H1 (cell line): ENCODE measurements around the gene BBS1.

ENCODE experiments used
- CEBPB ChIP-seq: IDR thresholded peaks from 2 replicates; pipeline ENCODE4 v1.6.1; 2012; ENCODE audit warnings: low read depth, low read length
- EP300 ChIP-seq, 2 experiments: IDR thresholded peaks; 1 replicate in 1 of 2; 2 replicates in 1 of 2; pipeline ENCODE4 v1.6.1; 2011 to 2012; ENCODE audit warnings: low read depth in 2 of 2, low read length in 2 of 2, mild to moderate bottlenecking in 2 of 2, borderline replicate concordance in 1 of 2, inconsistent platforms in 1 of 2, moderate library complexity in 1 of 2
- POLR2A ChIP-seq, 2 experiments: IDR thresholded peaks; 1 replicate in 1 of 2; 2 replicates in 1 of 2; pipeline ENCODE4 v1.6.1; 2011; ENCODE audit warnings: low read depth in 2 of 2, low read length in 2 of 2, mild to moderate bottlenecking in 2 of 2; ENCODE audit errors: control extremely low read depth in 1 of 2
- RXRA ChIP-seq: IDR thresholded peaks from 2 replicates; pipeline ENCODE4 v1.6.1; 2011; ENCODE audit warnings: low read depth, mild to moderate bottlenecking, low read length, moderate library complexity; ENCODE audit not compliant: insufficient read depth
- SIN3A ChIP-seq, 2 experiments: IDR thresholded peaks in 1 of 2; conservative IDR thresholded peaks in 1 of 2; 2 replicates each; pipeline ENCODE4 v1.6.1; 2011 to 2012; ENCODE audit warnings: low read length in 2 of 2, improper control_type of control experiment in 1 of 2, low read depth in 1 of 2, mild to moderate bottlenecking in 1 of 2
- TAF1 ChIP-seq: IDR thresholded peaks from 2 replicates; pipeline ENCODE4 v1.6.1; 2011; ENCODE audit warnings: mild to moderate bottlenecking, low read depth, low read length
- TF ChIP-seq, protein P1 (sequence below), 3 experiments: IDR thresholded peaks; 1 replicate in 2 of 3; 2 replicates in 1 of 3; pipeline versions ENCODE4 v1.5.1 to v1.6.1; 2011; ENCODE audit warnings: low read length in 3 of 3, mild to moderate bottlenecking in 3 of 3, inconsistent platforms in 2 of 3, low read depth in 1 of 3, moderate library complexity in 1 of 3; ENCODE audit not compliant: insufficient read depth in 1 of 3; ENCODE audit errors: control extremely low read depth in 1 of 3
- TF ChIP-seq, protein P2 (sequence below): IDR thresholded peaks from 2 replicates; pipeline ENCODE4 v1.6.1; 2012; ENCODE audit warnings: inconsistent platforms

DNA sequence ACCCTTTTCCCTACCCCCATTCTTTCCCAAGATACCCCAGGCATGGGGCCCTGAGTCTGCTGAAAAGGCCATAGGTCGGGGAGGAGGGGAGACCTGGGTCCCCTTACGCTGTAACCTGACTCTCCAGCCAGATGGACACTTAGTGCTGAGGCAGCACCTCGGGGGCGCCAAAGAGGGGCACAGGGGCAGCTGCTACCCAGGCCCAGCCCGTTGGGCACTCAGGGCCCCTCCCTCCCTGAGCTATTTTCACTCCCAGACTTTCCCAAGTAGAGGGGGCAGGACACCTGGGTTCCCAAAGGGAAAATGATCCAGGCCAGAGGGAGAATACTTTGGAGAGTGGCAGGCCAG lies 37.2 kb downstream of the BBS1 start:
- TF ChIP-seq, protein P1, sequence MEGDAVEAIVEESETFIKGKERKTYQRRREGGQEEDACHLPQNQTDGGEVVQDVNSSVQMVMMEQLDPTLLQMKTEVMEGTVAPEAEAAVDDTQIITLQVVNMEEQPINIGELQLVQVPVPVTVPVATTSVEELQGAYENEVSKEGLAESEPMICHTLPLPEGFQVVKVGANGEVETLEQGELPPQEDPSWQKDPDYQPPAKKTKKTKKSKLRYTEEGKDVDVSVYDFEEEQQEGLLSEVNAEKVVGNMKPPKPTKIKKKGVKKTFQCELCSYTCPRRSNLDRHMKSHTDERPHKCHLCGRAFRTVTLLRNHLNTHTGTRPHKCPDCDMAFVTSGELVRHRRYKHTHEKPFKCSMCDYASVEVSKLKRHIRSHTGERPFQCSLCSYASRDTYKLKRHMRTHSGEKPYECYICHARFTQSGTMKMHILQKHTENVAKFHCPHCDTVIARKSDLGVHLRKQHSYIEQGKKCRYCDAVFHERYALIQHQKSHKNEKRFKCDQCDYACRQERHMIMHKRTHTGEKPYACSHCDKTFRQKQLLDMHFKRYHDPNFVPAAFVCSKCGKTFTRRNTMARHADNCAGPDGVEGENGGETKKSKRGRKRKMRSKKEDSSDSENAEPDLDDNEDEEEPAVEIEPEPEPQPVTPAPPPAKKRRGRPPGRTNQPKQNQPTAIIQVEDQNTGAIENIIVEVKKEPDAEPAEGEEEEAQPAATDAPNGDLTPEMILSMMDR (IDR thresholded peaks at IDR 0.05; ENCODE audit: control extremely low read depth in 1 of 3, insufficient read depth in 1 of 3, low read depth in 1 of 3, low read length in 3 of 3) = no peak
- TF ChIP-seq, protein P2, sequence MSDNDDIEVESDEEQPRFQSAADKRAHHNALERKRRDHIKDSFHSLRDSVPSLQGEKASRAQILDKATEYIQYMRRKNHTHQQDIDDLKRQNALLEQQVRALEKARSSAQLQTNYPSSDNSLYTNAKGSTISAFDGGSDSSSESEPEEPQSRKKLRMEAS = no peak
- no peak for TF ChIP-seq POLR2A (IDR thresholded peaks at IDR 0.05; ENCODE audit: control extremely low read depth in 1 of 2, low read depth in 2 of 2, low read length in 2 of 2)
- TF ChIP-seq RXRA = no peak
- TF ChIP-seq EP300 (IDR thresholded peaks at IDR 0.05; ENCODE audit: borderline replicate concordance in 1 of 2, low read depth in 2 of 2, low read length in 2 of 2) = no peak
- no peak for TF ChIP-seq CEBPB
- no peak for TF ChIP-seq SIN3A (conservative IDR thresholded peaks at IDR 0.05 in 1 of 2, IDR thresholded peaks at IDR 0.05 in 1 of 2; ENCODE audit: low read depth in 1 of 2, low read length in 2 of 2)
- no peak for TF ChIP-seq TAF1
